Cardiac septum (tissue), 1 donor: ENCODE results near the gene EHMT1. TPM values are rescaled to one million over a fixed set of nuclear protein-coding genes. Genes with fewer than 3 reads are reported as not detected.

Source experiments
- DNase-seq: peaks from one replicate; pipeline ENCODE4 v3.0.0-alpha.2; 2020; ENCODE audit warnings: low spot score
- intact Hi-C: fragments of 100-400 bp; cut with DNase I; formaldehyde crosslinking; loops from one replicate; pipeline ENCODE4 v1.14.0; 2022
- total RNA-seq: library from RNA; stranded (reverse); fragmentation: NEBNext Ultra II Directional; extraction: Animal tissue kit (Norgen Biotek cat#: 25700); gene quantifications from one replicate; pipeline ENCODE4 v1.2.1, GENCODE V29; 2021
- donor health status: DM: no; HTN: no; CAD: no.

EHMT1 gene
- total RNA-seq, 1 donor from 2014 or later, result 39.8 TPM

DNA sequence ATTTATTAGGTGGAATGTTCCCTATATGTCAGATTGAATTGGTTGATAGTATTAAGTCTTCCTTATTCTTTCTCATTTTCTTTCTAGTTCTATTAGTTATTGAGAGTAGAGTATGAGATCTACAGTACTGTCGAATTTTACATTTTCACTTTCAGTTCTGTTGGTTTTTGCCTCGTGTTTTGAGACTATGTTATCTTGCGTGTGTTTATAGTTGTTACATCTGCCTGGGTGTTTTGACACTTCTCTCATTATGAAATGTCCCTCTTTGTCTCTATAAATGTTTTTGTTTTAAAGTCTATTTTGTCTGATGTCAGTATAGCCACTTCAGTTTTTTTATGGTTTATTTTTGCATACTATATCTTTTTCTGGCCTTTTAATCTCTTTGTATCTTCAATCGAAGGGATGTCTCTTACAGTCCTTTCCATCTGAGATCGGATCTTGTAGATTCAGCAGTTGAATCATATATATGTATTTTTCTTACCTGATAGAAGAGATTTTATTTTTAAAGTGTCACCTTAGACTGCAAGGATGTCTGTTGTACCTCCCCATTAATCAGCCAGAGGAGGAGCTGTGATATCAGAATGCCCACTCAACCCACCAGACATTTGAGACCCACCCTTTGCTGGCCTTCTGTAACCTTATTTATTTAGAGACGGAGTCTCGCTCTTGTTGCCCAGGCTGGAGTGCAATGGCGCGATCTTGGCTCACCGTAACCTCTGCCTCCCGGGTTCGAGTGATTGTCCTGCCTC lies 20.7 kb downstream of the EHMT1 start:
- intact Hi-C loops, result no loop called here
- DNase-seq, result no peak

DNA sequence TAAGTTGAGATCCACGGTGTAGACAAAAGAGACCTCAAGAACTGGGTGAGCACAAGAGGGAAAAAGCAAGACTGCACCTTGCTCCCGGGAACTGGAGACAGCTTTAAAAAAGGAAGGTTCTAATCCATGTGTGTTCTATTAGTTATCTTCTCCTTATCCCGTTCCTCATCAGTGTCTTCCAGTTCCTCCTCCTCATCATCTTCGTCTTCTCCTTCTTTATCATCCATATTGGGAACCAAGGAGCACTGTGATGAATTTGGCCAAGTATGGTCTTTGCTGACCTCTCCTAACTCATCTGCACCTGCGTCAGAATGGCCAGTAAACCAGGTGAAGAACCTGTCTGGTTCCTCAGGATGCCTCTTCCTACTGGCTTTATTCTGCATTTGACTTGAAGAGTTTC lies 22.1 kb downstream of the EHMT1 start:
- intact Hi-C loops, result no loop called here
- no peak for DNase-seq

DNA sequence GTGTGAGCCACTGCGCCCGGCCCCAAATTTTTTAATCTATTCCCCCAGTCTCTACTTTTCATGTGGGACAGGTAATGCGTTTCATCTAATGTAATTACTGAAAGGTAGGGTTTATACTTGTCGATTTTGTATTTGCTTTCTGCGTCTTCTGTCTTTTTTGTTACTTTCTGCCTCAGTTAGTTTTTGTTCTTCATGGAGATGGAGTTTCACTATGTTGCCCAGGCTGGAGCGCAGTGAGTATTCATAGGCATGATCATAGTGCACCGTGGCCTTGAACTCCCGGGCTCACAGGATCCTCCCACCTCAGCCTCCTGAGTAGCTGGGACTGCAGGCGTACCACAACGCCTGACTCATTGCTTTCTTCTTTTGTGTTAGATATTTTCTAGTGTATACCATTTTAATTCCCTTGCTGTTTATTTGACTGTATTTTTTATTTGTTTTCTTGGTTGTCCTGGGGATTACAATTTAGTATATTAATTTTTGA lies 23.4 kb downstream of the EHMT1 start:
- no peak for DNase-seq
- intact Hi-C loops, result no loop called here

DNA sequence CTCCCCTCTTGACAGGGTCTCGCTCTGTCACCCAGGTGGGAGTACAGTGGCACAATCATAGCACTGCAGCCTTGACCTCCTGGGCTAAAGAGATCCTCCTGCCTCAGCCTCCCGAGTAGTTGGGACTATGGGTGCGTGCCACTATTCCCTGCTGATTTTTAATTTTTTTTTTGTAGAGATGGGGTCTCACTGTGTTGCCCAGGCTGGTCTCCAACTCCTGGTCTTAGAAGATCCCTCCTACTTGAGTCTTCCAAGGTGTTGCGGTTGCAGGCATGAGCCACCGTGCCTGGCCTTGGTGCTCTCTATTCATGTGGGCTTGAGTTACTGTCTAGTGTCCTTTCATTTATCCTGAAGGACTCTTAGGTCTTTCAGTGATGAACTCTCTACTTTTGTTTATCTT lies 24.1 kb downstream of the EHMT1 start:
- no peak for DNase-seq
- intact Hi-C loops, result no loop called here

DNA sequence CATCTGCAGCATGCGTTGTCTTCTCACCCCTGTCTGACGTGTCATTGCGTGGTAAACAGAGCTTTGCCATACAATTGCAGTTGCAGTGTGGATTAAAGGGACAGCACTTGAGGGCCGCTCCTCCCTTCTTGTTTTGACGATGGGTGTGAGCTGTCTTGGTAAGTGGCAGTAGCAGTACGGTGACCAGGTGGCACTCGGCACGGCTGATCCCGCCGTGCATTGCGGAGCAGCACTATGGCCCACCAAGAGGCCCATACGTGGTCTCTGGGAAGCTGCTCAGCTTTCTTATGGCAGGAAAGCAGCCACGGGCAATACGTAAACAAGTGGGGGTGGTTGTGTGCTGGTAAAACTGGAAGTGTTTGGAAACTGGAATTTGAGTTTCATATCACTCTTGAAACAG lies 25.1 kb downstream of the EHMT1 start:
- intact Hi-C loops, result no loop called here
- no peak for DNase-seq

DNA sequence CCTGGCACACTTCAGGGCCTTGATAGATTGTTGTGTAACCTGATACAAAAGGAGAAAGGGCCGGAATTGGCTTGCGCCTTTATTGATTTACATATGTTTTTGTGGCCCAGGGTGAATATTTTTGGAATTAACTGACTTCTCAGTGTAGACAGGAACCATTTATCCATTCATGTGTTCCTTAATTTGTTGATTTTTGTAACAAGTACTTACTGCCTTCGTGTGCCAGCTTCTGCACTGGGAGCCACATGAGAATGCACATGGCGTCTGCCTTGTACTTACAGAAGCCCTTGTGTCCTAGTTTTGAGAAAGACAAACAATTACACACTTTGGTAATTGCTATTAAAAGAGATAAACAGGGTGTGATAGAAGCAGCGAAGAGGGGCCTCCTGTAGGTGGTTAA lies 26.4 kb downstream of the EHMT1 start:
- no peak for DNase-seq
- intact Hi-C loops, result no loop called here

DNA sequence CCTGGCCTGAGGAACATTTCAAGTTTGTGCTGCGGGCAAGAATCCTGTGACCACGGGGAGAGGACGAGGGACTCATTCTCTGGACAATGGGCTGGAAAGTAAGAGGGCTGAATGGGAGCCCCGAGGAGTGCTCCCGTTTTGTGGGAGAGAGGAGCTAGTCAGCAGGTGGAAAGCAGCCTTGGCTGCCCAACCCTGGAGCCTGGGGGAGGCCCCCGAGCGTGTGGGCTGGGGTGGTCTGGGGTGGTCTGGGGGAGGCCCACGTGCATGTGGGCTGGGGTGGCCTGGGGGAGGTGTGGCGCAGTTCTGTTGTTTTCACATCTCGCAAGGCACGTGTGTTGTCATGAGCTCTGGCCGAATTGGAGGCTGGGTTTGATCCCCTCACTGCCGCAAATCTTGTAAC lies 27.5 kb downstream of the EHMT1 start:
- no peak for DNase-seq
- intact Hi-C loops, result no loop called here

DNA sequence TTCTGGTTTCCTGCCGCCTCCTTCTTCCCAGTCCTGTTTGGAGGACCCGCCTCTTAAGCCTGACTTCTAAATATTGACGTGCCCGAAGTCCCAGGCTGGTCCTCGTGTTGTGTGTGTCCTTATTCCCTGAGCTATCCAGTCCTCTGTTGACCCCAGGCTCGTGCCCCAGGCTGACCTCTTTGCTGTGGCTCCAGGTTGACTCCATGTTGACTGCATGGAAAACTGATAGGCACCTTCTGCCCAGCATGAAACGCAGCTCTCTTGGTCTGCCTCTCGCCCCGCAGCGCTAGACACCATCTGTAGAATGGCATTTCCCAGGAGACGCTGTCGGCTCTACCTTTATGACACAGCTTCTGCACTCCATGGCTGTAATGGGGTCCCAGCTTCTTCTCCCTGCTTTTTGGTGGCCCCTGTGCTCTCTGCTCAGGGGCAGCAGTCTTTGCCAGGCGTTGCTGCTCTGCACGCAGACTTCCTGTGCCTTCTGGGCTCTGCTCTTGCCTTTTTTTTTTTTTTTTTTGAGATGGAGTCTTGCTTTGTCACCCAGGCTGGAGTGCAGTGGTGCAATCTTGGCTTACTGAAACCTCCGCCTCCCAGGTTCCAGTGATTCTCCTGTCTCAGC lies 28.4 kb downstream of the EHMT1 start:
- DNase-seq, result no peak
- intact Hi-C loops, result no loop called here

DNA sequence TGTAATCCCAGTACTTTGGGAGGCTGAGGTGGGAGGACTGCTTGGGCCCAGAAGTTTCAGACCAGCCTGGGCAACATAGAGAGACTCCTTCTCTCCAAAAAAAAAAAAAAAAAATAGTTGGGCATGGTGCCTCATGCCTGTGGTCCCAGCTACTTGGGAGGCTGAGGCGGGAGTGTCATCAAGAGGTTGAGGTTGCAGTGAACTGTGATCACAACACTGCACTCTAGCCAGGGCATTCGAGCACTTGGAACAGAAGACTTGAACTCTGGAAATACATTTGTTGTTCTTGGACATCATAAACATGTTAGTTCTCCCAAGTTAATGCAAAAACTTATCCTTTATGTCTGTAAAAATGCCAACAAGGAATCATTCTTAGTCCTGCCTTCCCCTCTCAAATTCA lies 29.6 kb downstream of the EHMT1 start:
- no peak for DNase-seq
- intact Hi-C loops, result no loop called here

DNA sequence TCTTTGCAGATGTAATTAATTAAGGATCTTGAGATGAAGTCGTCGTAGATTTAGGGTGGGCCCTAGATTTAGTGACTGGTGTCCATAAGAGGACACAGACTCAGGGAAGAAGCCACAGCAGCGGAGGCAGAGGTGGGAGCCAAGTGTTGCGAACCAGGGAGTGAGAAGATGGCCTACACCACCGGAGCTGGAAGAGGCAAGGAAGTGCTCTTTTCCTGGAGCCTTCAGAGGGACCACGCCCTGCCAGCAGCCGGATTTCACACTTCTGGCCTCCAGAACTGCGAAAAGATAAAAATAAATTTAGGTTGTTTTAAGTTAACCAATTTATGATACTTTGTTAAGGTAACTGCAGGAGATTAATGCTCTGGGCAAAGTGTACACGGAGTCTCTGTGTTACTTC lies 30.7 kb downstream of the EHMT1 start:
- no peak for DNase-seq
- intact Hi-C loops, result no loop called here

DNA sequence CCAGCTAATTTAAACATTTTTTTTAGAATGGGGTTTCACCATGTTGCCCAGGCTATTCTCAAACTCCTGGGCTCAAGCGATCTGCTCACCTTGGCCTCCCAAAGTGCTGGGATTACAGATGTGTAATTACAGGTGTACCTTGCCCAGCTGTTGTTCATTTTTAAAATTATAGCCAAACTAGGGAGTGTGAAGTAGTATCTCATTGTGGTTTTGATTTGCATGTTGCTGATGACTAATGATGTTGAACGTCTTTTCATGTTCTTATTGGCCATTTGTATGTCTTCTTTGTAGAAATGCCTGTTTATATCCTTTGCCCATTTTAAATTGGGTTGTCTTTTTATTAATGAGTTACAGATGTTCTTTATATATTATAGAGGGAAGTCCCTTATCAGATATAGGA lies 31.5 kb downstream of the EHMT1 start:
- no peak for DNase-seq
- intact Hi-C loops, result no loop called here

DNA sequence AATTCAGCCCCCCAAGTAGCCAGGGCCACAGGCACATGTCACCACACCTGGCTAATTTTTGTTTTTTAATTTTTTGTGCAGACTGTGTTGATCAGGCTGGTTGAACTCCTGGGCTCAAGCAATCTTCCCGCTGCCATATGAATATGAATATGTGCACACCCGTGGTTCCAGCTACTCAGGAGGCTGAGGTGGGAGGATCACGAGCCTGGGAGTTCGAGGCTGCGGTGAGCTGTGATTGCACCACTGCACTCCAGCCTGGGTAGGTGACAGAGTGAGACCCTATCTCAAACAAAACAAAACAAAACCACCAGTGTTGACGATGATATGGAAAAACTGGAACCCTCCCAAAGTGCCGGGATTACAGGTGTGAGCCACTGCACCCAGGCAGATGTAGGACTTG lies 32.0 kb downstream of the EHMT1 start:
- no peak for DNase-seq
- intact Hi-C loops, result no loop called here

DNA sequence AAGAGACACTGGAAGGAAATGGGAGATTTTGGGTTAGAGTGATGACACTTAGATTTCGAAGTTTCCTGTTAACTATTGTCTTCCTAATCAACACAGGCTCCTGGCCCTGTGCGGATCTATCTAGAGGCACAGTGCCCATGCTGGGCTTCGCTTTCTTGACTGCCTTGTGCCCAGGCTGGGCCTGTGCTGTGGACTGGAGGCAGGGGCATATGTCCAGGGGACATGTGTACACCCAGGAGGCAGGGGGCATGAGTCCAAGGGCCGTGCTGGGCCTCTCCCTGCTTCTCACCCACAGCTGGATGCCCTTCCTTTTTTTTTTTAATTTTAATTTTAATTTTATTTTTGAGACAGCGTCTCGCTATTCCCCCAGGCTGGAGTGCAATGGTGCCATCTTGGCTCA lies 37.6 kb downstream of the EHMT1 start:
- intact Hi-C loops, result no loop called here
- no peak for DNase-seq

DNA sequence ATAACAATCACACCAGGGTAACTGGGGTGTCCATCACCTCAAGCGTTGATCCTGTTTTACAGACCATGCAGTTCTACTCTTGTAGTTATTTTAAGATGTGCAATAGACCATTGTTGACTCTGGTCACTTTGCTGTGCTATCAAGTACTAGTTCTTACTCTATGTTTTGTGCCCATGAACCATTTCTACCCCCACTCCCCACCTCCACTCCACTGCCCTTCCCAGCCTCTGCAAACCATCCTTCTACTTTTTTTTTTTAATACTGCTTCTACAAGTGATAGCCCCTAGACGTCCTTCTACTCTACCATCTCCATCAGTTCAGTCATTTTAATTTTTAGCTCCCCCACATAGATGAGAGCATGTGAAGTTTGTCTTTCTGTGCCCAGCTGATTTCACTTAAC lies 38.8 kb downstream of the EHMT1 start:
- DNase-seq, result no peak
- intact Hi-C loops, result no loop called here

DNA sequence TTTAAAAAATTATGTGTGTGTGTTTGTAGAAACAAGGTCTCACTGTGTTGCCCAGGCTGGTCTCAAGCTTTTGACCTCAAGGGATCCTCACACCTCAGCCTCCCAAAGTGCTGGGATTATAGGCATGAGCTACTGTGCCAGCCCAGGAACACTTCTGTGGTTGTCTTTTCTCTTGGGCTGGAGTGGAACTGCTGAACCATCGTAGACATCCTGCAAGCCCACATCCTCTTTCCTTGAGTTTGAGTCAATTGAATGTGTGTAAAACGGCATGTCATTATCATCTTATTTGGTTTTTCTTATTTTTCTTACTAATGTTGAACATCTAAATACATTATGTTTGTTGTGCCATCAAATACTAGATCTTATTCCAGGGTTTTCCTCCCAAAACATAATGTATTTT lies 40.0 kb downstream of the EHMT1 start:
- intact Hi-C loops, result no loop called here

DNA sequence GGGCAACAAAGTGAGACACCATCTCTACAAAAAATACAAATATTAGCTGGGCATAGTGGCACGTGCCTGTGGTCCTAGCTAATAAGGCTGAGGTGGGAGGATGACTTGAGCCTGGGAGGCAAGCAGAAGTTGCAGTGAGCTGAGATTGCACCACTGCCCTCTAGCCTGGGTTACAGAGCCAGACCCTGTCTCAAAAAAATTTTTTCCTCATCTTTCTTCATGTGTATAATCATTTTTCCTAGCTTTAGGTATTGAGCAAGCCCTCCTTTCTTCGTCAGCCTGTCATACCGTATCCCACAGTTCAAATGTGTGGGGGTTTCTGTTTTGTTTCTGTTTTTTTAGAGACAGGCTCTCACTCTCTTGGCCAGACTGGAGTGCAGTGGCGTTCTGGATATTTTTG lies 41.3 kb downstream of the EHMT1 start:
- intact Hi-C loops, result no loop called here
- no peak for DNase-seq

More for the DNA sequence above, 40.0 kb downstream of the EHMT1 start:
- DNase-seq, result no peak

DNA sequence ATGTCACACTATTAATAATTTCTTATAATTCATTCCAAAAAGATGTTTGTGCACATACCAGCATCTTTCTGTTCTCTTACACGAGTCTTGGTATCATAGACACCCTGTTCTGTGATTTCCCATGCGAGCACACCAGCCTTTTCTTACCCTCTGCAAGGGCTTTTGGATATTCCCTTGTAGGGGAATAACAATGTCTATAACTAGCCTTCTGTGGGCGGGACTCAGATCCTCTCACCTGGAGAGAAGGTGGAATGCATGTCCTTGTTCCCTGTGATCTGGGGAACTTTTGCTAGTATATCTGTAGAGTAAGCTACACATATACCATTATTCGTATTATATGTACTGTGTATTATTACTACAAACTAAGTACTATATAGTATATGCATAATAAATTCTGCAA lies 44.8 kb downstream of the EHMT1 start:
- DNase-seq, result no peak
- intact Hi-C loops, result no loop called here

DNA sequence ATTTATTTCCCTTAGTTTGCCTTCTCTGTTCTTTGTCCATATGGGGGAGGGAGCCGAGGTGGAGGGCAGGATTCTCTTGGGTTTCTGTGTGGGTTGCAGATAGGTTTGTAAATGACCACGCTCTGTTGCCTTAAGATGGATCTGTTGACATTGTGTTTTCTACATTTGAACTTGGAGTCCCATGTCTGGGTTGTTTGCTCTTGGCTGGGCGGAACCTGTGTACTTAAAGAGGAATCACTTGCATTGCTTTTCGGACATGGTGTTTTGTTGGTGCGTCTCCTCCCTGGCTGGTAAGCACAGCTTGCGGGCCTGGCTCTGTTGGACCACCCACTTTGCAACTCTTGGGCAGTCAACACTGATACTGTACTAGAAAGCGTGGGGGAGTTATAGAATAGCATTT lies 45.9 kb downstream of the EHMT1 start:
- DNase-seq, result no peak
- intact Hi-C loops, result no loop called here

DNA sequence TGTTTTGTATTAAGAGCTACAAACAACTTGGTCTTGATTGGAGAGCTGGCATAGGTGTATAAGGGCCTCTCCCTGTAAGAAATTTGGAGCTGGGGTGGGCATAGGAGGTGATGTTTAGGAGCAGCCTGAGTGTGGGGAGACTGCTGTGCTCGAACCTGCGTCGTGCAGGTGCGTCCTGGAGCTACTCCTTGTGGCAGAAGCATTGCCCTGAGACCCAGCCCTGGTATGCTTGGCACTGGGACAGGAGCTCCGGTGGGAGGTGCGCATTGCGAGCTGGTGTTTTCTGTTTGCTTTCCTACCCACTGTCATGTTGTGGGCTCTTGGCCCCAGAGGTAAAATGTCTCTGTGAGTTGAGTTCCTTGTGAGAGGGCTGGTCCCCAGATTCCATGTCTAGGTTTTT lies 46.4 kb downstream of the EHMT1 start:
- DNase-seq, result no peak
- intact Hi-C loops, result no loop called here

DNA sequence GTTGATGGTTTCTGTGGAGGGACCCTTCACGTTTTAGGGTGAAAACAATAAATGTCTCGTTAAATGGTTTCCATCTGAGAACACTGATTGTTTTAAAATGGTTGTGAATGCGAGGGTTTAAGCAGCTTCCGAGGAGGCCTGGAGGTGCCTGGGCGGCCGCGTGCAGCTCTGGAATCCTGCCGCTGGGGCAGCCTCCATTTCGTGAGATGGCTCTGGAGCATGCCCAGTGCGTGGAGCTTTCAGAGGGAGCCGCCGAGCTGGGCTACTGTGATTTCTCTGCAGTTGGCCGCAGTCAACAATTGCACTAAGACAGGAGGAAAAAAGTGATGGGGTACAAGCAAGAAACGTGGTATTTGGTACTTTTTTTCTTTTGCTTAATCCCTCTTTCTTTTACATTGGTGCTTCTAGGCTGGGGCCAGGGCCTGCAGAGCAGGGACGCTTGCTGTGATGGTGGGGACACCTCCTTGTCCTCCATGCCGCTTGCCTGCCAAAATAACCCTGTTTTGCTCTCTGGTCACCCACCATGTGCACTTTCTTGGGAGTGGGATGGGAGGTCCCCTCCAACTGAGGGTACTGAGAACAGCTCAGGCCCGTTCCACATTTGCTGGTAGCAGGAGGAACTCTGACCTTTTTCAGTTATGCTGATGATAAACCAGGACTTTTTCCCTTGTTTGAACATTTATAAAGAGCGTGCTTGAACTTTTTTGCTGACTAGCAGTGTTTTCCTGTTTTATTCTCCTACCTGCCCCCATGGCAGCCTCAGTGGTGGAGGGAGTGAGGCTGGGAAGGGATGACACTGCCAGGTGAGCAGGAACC lies 47.1 kb downstream of the EHMT1 start:
- intact Hi-C loops, result no loop called here
- no peak for DNase-seq

DNA sequence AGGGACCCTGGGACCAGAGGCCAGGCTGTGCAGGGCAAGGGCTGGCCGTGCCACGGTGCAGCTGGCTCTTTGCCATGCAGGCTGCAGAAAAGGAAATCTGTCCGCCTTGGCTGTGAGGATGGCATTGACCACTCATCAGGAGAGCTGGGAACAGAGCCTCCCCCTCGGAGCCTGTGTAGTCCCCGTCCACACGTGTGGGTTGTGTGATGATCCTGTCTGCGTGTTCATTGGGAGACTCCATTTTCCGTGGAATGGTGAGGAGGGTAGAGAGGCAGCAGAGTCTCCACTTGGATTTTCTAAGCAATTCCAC lies 47.7 kb downstream of the EHMT1 start:
- intact Hi-C loops, result no loop called here
- DNase-seq, result no peak
